GM18867 (cell line): Measurements from ENCODE around the gene WFDC2.

Source experiments
- ATAC-seq: cut with Tn5 transposase; IDR thresholded peaks from one replicate; pipeline ENCODE4 v1.9.1; 2021; ENCODE audit warnings: mild to moderate bottlenecking, moderate library complexity; ENCODE audit not compliant: unreplicated experiment

WFDC2 gene

GRCh38 chr20:45495501-45495941 is 26.0 kb downstream of the WFDC2 start:
- no peak for ATAC-seq

GRCh38 chr20:45496166-45496565 is 26.6 kb downstream of the WFDC2 start:
- no peak for ATAC-seq

- no peak for ATAC-seq
These were observed 28.5 kb downstream of the WFDC2 start for GRCh38 chr20:45497971-45498494.

GRCh38 chr20:45500022-45500421 is 30.5 kb downstream of the WFDC2 start:
- ATAC-seq = no peak

GRCh38 chr20:45501600-45501999 is 32.0 kb downstream of the WFDC2 start:
- ATAC-seq = no peak

GRCh38 chr20:45502561-45502960 is 33.0 kb downstream of the WFDC2 start:
- ATAC-seq = no peak

GRCh38 chr20:45503403-45503802 is 33.9 kb downstream of the WFDC2 start:
- no peak for ATAC-seq

- no peak for ATAC-seq
These were observed 36.8 kb downstream of the WFDC2 start for GRCh38 chr20:45506398-45506797.

- ATAC-seq = no peak
These were observed 37.7 kb downstream of the WFDC2 start for GRCh38 chr20:45507011-45507820.

- ATAC-seq = no peak
These were observed 38.7 kb downstream of the WFDC2 start for GRCh38 chr20:45508068-45508886.

GRCh38 chr20:45509091-45509490 is 39.5 kb downstream of the WFDC2 start:
- no peak for ATAC-seq

GRCh38 chr20:45510242-45510862 is 40.8 kb downstream of the WFDC2 start:
- no peak for ATAC-seq

- no peak for ATAC-seq
These were observed 45.8 kb downstream of the WFDC2 start, which contains the start of gene SPINT3 for GRCh38 chr20:45515147-45515913. Gene SPINT3 (minus strand): TSS chr20:45515622. CDS start chr20:45515608, 14 bp downstream.

GRCh38 chr20:45518282-45518681 is 48.7 kb downstream of the WFDC2 start:
- ATAC-seq = no peak

- no peak for ATAC-seq
These were observed 54.3 kb downstream of the WFDC2 start for GRCh38 chr20:45523821-45524220.

- no peak for ATAC-seq
These were observed 57.7 kb downstream of the WFDC2 start for GRCh38 chr20:45527294-45527693.
